ENCODE measurements around the gene CAPN7. TPM values are rescaled to one million over a fixed set of nuclear protein-coding genes. Genes with fewer than 3 reads are reported as not detected.

Gene CAPN7
- total and polyA plus RNA-seq, 2 donors (not counting 1 experiment from before 2014, with no cell fraction given), result 40.4 to 85.9 TPM

GRCh38 chr3:15263926-15264325 lies 57.9 kb downstream of the CAPN7 start:
- H3K9me3 Mint-ChIP-seq (ENCODE audit: insufficient read depth), result no peaks in the 10 kb centered on the region
- peak overlapping the region; percentile 53 for H3K27ac Mint-ChIP-seq
- ATAC-seq (ENCODE audit: low read depth), result no peak
- no peaks in the 10 kb centered on the region for H3K27me3 ChIP-seq (replicated peaks in 1 of 4; ENCODE audit: control extremely low read depth in 1 of 4, control insufficient read depth in 3 of 4, insufficient read depth in 4 of 4, low read length in 3 of 4)
- no peak overlapping the region for H2AFZ ChIP-seq (ENCODE audit: insufficient read depth, low read depth, low read length, poor library complexity, severe bottlenecking)
- no peaks in the 10 kb centered on the region for H3K9me3 ChIP-seq (ENCODE audit: control extremely low read depth in 1 of 3, control insufficient read depth in 2 of 3, insufficient read depth in 1 of 3, low read length in 2 of 3)
- ChIA-PET CTCF (interaction anchor here (1.0 to 13.8 kb wide), 5 partner anchors 12 to 139 kb away, joined by 3 to 421 read pairs (median 6); no protein-coding TSS in a partner anchor), POLR2A (interaction anchor here (0.7 to 1.5 kb wide), 2 partner anchors 143 to 204 kb away, joined by 3 to 5 read pairs; no protein-coding TSS in a partner anchor)
- no peaks in the 10 kb centered on the region for H3K27me3 Mint-ChIP-seq
- no peak for DNase-seq
- intact Hi-C loops (cut with micrococcal nuclease), result no loop called here
- TF ChIP-seq EZH2 (IDR thresholded peaks at IDR 0.05; ENCODE audit: borderline replicate concordance, insufficient read depth, low read depth, low read length, poor library complexity, severe bottlenecking), result no peak
- TF ChIP-seq CTCF (IDR thresholded peaks at IDR 0.05), result no peak
- no CpG with 5 or more reads among the region's 2 CpGs for WGBS (ENCODE audit: insufficient coverage)
- peaks cover 17 to 70% of the 10 kb centered on the region in 2 experiments for H3K36me3 ChIP-seq (replicated peaks in 1 of 2; ENCODE audit: control extremely low read depth in 1 of 2, control insufficient read depth in 1 of 2, extremely low read depth in 1 of 2, insufficient read depth in 2 of 2, low read length in 1 of 2)
- H3K4me2 ChIP-seq (replicated peaks; ENCODE audit: low read depth, low read length, poor library complexity, severe bottlenecking), result no peak overlapping the region
- H3K27ac ChIP-seq (ENCODE audit: low read length in 2 of 2), result peak overlapping the region in 1 of 2 donors; percentile 42
- H4K20me1 ChIP-seq (ENCODE audit: control insufficient read depth, insufficient read depth, low read length, poor library complexity, severe bottlenecking), result peaks cover 97% of the 10 kb centered on the region
- H3K9ac ChIP-seq (ENCODE audit: low read length), result no peak overlapping the region
- H3K4me1 ChIP-seq (ENCODE audit: control insufficient read depth in 2 of 2, insufficient read depth in 2 of 2, low read length in 2 of 2), result peaks cover 30 to 37% of the 10 kb centered on the region in 2 donors
- H3K79me2 ChIP-seq (ENCODE audit: control insufficient read depth, insufficient read depth, low read length), result peaks cover 86% of the 10 kb centered on the region
- H3K4me1 Mint-ChIP-seq, result peaks cover 53% of the 10 kb centered on the region
- no peak overlapping the region for H3K4me3 Mint-ChIP-seq
- no peak overlapping the region for H3K4me3 ChIP-seq (ENCODE audit: control extremely low read depth in 1 of 5, extremely low read depth in 1 of 5, insufficient read depth in 1 of 5, low read depth in 2 of 5, low read length in 4 of 5)

- H3K4me3 ChIP-seq (ENCODE audit: control extremely low read depth in 1 of 5, extremely low read depth in 1 of 5, insufficient read depth in 1 of 5, low read depth in 2 of 5, low read length in 4 of 5), result no peak overlapping the region
- H3K79me2 ChIP-seq (ENCODE audit: control insufficient read depth, insufficient read depth, low read length), result peaks cover 92% of the 10 kb centered on the region
- no peaks in the 10 kb centered on the region for H3K27me3 Mint-ChIP-seq
- H3K27ac Mint-ChIP-seq, result no peak overlapping the region
- ChIA-PET CTCF (interaction anchor here (1.2 to 13.8 kb wide), 8 partner anchors 11 to 138 kb away, joined by 3 to 421 read pairs (median 43); partner anchors contain the start of gene SH3BP5), POLR2A (interaction anchor here (0.7 to 1.5 kb wide), 2 partner anchors 142 to 204 kb away, joined by 3 to 5 read pairs; no protein-coding TSS in a partner anchor)
- no CpG with 5 or more reads among the region's 2 CpGs for WGBS (ENCODE audit: insufficient coverage)
- no peaks in the 10 kb centered on the region for H3K9me3 ChIP-seq (ENCODE audit: control extremely low read depth in 1 of 3, control insufficient read depth in 2 of 3, insufficient read depth in 1 of 3, low read length in 2 of 3)
- H3K9me3 Mint-ChIP-seq (ENCODE audit: insufficient read depth), result no peaks in the 10 kb centered on the region
- peak overlapping the region; percentile 21 for H3K4me2 ChIP-seq (replicated peaks; ENCODE audit: low read depth, low read length, poor library complexity, severe bottlenecking)
- H3K27ac ChIP-seq (ENCODE audit: low read length in 2 of 2), result peak overlapping the region in 1 of 2 donors; percentile 42
- peaks cover 14 to 70% of the 10 kb centered on the region in 2 experiments for H3K36me3 ChIP-seq (replicated peaks in 1 of 2; ENCODE audit: control extremely low read depth in 1 of 2, control insufficient read depth in 1 of 2, extremely low read depth in 1 of 2, insufficient read depth in 2 of 2, low read length in 1 of 2)
- H3K4me1 Mint-ChIP-seq, result peaks cover 58% of the 10 kb centered on the region
- DNase-seq (no peak), ATAC-seq (ENCODE audit: low read depth) (no peak)
- peaks cover 97% of the 10 kb centered on the region for H4K20me1 ChIP-seq (ENCODE audit: control insufficient read depth, insufficient read depth, low read length, poor library complexity, severe bottlenecking)
- no peak overlapping the region for H3K9ac ChIP-seq (ENCODE audit: low read length)
- intact Hi-C loops (cut with micrococcal nuclease), result no loop called here
- H2AFZ ChIP-seq (ENCODE audit: insufficient read depth, low read depth, low read length, poor library complexity, severe bottlenecking), result no peak overlapping the region
- no peak for TF ChIP-seq EZH2 (IDR thresholded peaks at IDR 0.05; ENCODE audit: borderline replicate concordance, insufficient read depth, low read depth, low read length, poor library complexity, severe bottlenecking)
- no peak for TF ChIP-seq CTCF (IDR thresholded peaks at IDR 0.05)
- no peaks in the 10 kb centered on the region for H3K27me3 ChIP-seq (replicated peaks in 1 of 4; ENCODE audit: control extremely low read depth in 1 of 4, control insufficient read depth in 3 of 4, insufficient read depth in 4 of 4, low read length in 3 of 4)
- peaks cover 36 to 42% of the 10 kb centered on the region in 2 donors for H3K4me1 ChIP-seq (ENCODE audit: control insufficient read depth in 2 of 2, insufficient read depth in 2 of 2, low read length in 2 of 2)
- no peak overlapping the region for H3K4me3 Mint-ChIP-seq
Observed at GRCh38 chr3:15264486-15264885, 58.4 kb downstream of the CAPN7 start.
